Chondrocyte (in vitro differentiated cells): ENCODE measurements around the gene STARD6. TPM values are rescaled to one million over a fixed set of nuclear protein-coding genes. Genes with fewer than 3 reads are reported as not detected.
A peak's percentile ranks its signal among the peaks of the same experiment; 100 is the strongest.
"Not testable (repeated sequence)": the region's sequence is repeated elsewhere in the genome, so short reads cannot be mapped to it uniquely, and the experiment has no call there.

ENCODE experiments used
- DNase-seq: peaks from one replicate; pipeline ENCODE4 v3.0.0; 2021; ENCODE audit warnings: mixed read lengths, low spot score
- H3K27ac Mint-ChIP-seq: one replicate; pipeline ENCODE4 v1.8.0; 2021; ENCODE audit warnings: mild to moderate bottlenecking, moderate library complexity, mixed read lengths; ENCODE audit not compliant: unreplicated experiment
- H3K27me3 Mint-ChIP-seq: 2 replicates; pipeline ENCODE4 v1.8.0; 2021; ENCODE audit warnings: low read depth, mixed read lengths
- H3K36me3 Mint-ChIP-seq: 2 replicates; pipeline ENCODE4 v1.8.0; 2021; ENCODE audit warnings: low read depth, mixed read lengths
- H3K4me1 Mint-ChIP-seq: 2 replicates; pipeline ENCODE4 v1.8.0; 2021; ENCODE audit warnings: low read depth, mild to moderate bottlenecking, mixed read lengths
- H3K4me3 Mint-ChIP-seq: one replicate; pipeline ENCODE4 v1.8.0; 2021; ENCODE audit warnings: mild to moderate bottlenecking, moderate library complexity, mixed read lengths; ENCODE audit not compliant: unreplicated experiment
- H3K9me3 Mint-ChIP-seq: 2 replicates; pipeline ENCODE4 v1.8.0; 2021; ENCODE audit warnings: low read depth, mixed read lengths
- CTCF ChIP-seq: fragments of 200-600 bp; sonication (generic); IDR thresholded peaks from 2 replicates; pipeline ENCODE4 v1.5.0; 2021; ENCODE audit warnings: antibody characterized with exemption, mild to moderate bottlenecking, moderate library complexity
- total RNA-seq: library from RNA; stranded (reverse); gene quantifications from 3 replicates; pipeline ENCODE4 v1.2.1, GENCODE V29; 2021

The STARD6 gene
- total RNA-seq, 1 donor from 2014 or later, result not detected

DNA sequence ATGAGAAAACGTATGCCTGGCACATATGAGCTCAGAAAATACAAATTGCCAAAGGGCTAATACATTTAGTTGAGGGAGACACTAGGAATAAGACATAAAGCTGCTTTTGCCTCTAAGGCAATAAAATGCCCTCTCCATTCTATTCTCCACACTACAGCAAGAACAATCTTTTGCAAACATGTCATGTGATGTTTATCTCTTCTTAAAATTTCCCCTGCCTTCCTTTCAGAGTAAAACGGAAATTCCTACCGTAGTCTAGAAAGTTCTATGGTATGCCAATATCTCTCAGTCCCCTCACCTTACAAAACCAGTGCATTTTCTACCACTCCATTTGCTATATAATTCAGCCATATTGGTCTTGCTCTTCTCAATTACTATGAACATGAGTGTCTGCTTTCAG, 33.2 kb upstream of the STARD6 start:
- no peaks in the 10 kb centered on the region for H3K36me3 Mint-ChIP-seq
- no peak overlapping the region for H3K4me3 Mint-ChIP-seq
- H3K27ac Mint-ChIP-seq, result no peak overlapping the region
- no peaks in the 10 kb centered on the region for H3K9me3 Mint-ChIP-seq
- H3K4me1 Mint-ChIP-seq, result peaks cover 24% of the 10 kb centered on the region
- H3K27me3 Mint-ChIP-seq, result no peaks in the 10 kb centered on the region
- no peak for TF ChIP-seq CTCF
- DNase-seq, result no peak

- no peaks in the 10 kb centered on the region for H3K36me3 Mint-ChIP-seq
- TF ChIP-seq CTCF, result no peak
- no peak overlapping the region for H3K4me3 Mint-ChIP-seq
- H3K4me1 Mint-ChIP-seq, result peaks cover 24% of the 10 kb centered on the region
- H3K27ac Mint-ChIP-seq, result peak overlapping the region; percentile 84
- H3K9me3 Mint-ChIP-seq, result no peaks in the 10 kb centered on the region
- no peaks in the 10 kb centered on the region for H3K27me3 Mint-ChIP-seq
- no peak for DNase-seq
Observed at GRCh38 chr18:54389143-54389505, 31.5 kb upstream of the STARD6 start.

DNA sequence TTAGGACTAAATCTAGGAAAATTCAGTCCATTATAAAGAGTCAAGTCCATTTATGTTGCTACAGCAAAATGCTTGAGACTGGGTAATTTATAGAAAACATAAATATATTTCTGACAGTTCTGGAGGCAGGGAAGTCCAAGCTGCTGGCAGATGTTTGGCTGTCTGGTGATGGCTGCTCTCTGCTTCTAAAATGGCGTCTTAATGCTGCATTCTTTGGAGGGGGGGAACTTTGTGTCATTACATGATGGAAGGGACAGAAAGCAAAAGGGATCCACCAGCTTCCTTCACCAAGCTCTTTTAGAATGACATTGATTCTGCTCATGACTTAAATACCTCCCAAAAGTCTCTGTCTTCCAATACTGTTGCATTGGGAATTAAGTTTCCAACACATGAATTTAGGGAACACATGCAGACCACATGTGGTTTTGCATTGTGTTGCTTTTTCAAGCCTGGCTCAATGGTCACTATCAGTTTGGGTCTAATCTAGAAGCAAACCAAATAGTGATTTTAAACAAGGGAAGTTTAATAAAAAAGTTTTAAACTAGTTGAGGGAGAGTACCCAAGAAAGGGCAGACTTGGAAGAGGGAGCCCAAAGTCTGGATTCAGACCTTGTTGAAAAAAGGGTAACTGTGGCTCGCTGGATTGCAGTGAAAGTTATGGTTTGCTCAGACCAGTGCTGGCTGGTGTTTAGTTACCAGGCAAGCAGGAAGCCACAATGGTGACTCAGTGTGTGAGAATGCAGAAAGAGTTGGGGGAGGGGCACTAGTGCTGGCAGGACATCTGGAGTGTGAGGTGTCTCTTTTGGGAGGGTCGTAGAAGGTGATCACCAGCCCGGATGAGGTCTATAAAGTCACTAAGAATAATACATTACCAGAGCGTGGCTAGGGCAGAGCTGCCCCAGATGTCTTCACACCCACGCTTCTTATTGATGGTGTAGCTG, 30.8 kb upstream of the STARD6 start:
- no peak overlapping the region for H3K4me3 Mint-ChIP-seq
- H3K27me3 Mint-ChIP-seq, result no peaks in the 10 kb centered on the region
- H3K4me1 Mint-ChIP-seq, result peaks cover 24% of the 10 kb centered on the region
- H3K27ac Mint-ChIP-seq, result peak overlapping the region; percentile 84
- H3K36me3 Mint-ChIP-seq, result no peaks in the 10 kb centered on the region
- no peak for DNase-seq
- H3K9me3 Mint-ChIP-seq, result no peaks in the 10 kb centered on the region
- TF ChIP-seq CTCF, result no peak

GRCh38 chr18:54387631-54388030, 30.0 kb upstream of the STARD6 start:
- Mint-ChIP-seq H3K4me3 (no peak overlapping the region), H3K27ac (peak overlapping the region; percentile 84)
- DNase-seq, result no peak

GRCh38 chr18:54386800-54387495, 29.3 kb upstream of the STARD6 start:
- not testable (repeated sequence) for H3K27ac Mint-ChIP-seq, DNase-seq, H3K9me3 Mint-ChIP-seq, H3K36me3 Mint-ChIP-seq, H3K4me3 Mint-ChIP-seq, H3K27me3 Mint-ChIP-seq
- H3K4me1 Mint-ChIP-seq, result peaks cover 24% of the 10 kb centered on the region

More at GRCh38 chr18:54387631-54388030, 30.0 kb upstream of the STARD6 start:
- H3K27me3 Mint-ChIP-seq, result no peaks in the 10 kb centered on the region
- H3K9me3 Mint-ChIP-seq, result no peaks in the 10 kb centered on the region
- no peaks in the 10 kb centered on the region for H3K36me3 Mint-ChIP-seq
- no peak for TF ChIP-seq CTCF
- H3K4me1 Mint-ChIP-seq, result peaks cover 24% of the 10 kb centered on the region
